A549 (cell line): ENCODE data around the gene PIAS3. TPM values are rescaled to one million over a fixed set of nuclear protein-coding genes. Genes with fewer than 3 reads are reported as not detected.

Experiments
- ATAC-seq, 2 experiments: fragments of 200-7000 bp in 1 of 2; fragments of >200 bp in 1 of 2; cut with Nextera tagmentation in 1 of 2; cut with Tn5 transposase in 1 of 2; 3 replicates each; pipeline versions ENCODE4 v1.8.0 to v1.9.1; 2018 to 2020; ENCODE audit warnings: mild to moderate bottlenecking in 1 of 2, moderate library complexity in 1 of 2
- CTCF ChIA-PET: fragments of 300-600 bp; sonication (Branson Sonifier 250); formaldehyde crosslinking; extraction: SDS; loops from one replicate; lab custom pipeline; 2021; ENCODE audit warnings: antibody characterized with exemption, inconsistent platforms; lab: Yijun Ruan, JAX
- POLR2A ChIA-PET: fragments of 350-600 bp; formaldehyde crosslinking; extraction: SDS; loops from one replicate; lab custom pipeline; 2021; ENCODE audit warnings: antibody characterized with exemption, inconsistent platforms; lab: Yijun Ruan, JAX
- DNase-seq, 2 experiments: peaks; one replicate each; pipeline versions ENCODE4 v3.0.0 to v3.0.0-alpha.2; 2011 to 2016; ENCODE audit warnings: low read depth in 1 of 2, low spot score in 1 of 2
- FAIRE-seq: peaks from 2 replicates; lab custom pipeline; 2011; peaks lifted over from hg19 to GRCh38; lab: Jason Lieb, UNC
- H3K27ac ChIP-seq, 2 experiments: fragments of >200 bp; sonication (Bioruptor Twin); formaldehyde crosslinking; 3 replicates each; pipeline ENCODE4 v1.5.1; 2016 to 2017
- H3K4me1 ChIP-seq: fragments of >200 bp; sonication (Bioruptor Twin); formaldehyde crosslinking; 3 replicates; pipeline ENCODE4 v1.6.1; 2016
- H3K4me2 ChIP-seq: fragments of >200 bp; sonication (Bioruptor Twin); formaldehyde crosslinking; 3 replicates; pipeline ENCODE4 v1.6.1; 2016
- H3K4me3 ChIP-seq: fragments of >200 bp; sonication (Bioruptor Twin); formaldehyde crosslinking; 3 replicates; pipeline ENCODE4 v1.5.1; 2016
- H3K9me3 ChIP-seq: fragments of >200 bp; sonication (Bioruptor Twin); formaldehyde crosslinking; 3 replicates; pipeline ENCODE4 v1.6.1; 2016
- BCL3 ChIP-seq: fragments of >200 bp; sonication (Bioruptor Twin); formaldehyde crosslinking; IDR thresholded peaks from 3 replicates; pipeline ENCODE4 v1.6.1; 2016
- CHD4 ChIP-seq: fragments of 200-600 bp; sonication (generic); IDR thresholded peaks from 2 replicates; pipeline ENCODE4 v1.6.1; 2016; ENCODE audit warnings: antibody characterized with exemption, mild to moderate bottlenecking, borderline replicate concordance
- E2F6 ChIP-seq: IDR thresholded peaks from 2 replicates; pipeline ENCODE4 v1.6.1; 2012; ENCODE audit warnings: low read depth, borderline replicate concordance
- EHF ChIP-seq: fragments of 250-450 bp; sonication (Bioruptor Pico); IDR thresholded peaks from 2 replicates; pipeline ENCODE4 v1.5.0; 2020; ENCODE audit warnings: mild to moderate bottlenecking
- ELK1 ChIP-seq: fragments of 150-350 bp; IDR thresholded peaks from 2 replicates; pipeline ENCODE4 v1.6.1; 2014; ENCODE audit warnings: low read depth, mild to moderate bottlenecking, low read length
- EP300 ChIP-seq, 2 experiments: fragments of >200 bp; sonication (Bioruptor Twin); formaldehyde crosslinking; IDR thresholded peaks; 2 replicates in 1 of 2; 3 replicates in 1 of 2; pipeline ENCODE4 v1.6.1; 2016 to 2017
- FOXS1 ChIP-seq: fragments of 250-450 bp; sonication (Bioruptor Pico); IDR thresholded peaks from 2 replicates; pipeline ENCODE4 v1.5.0; 2020; ENCODE audit warnings: mild to moderate bottlenecking, moderate library complexity
- GATA3 ChIP-seq: IDR thresholded peaks from 2 replicates; pipeline ENCODE4 v1.6.1; 2012; ENCODE audit warnings: borderline replicate concordance
- HOXA7 ChIP-seq: fragments of 250-450 bp; sonication (Bioruptor Pico); IDR thresholded peaks from 2 replicates; pipeline ENCODE4 v1.5.0; 2020; ENCODE audit warnings: mild to moderate bottlenecking, moderate library complexity
- NPAS2 ChIP-seq: fragments of 250-450 bp; sonication (Bioruptor Pico); IDR thresholded peaks from 2 replicates; pipeline ENCODE4 v1.8.0; 2022; ENCODE audit warnings: mild to moderate bottlenecking, moderate library complexity, borderline replicate concordance
- PBX3 ChIP-seq: IDR thresholded peaks from 2 replicates; pipeline ENCODE4 v1.6.1; 2012
- RAD21 ChIP-seq, 2 experiments: fragments of >200 bp in 1 of 2; sonication (Bioruptor Twin) in 1 of 2; formaldehyde crosslinking in 1 of 2; IDR thresholded peaks in 1 of 2; conservative IDR thresholded peaks in 1 of 2; 2 replicates in 1 of 2; 3 replicates in 1 of 2; pipeline ENCODE4 v1.6.1; 2012 to 2018; ENCODE audit warnings: inconsistent platforms in 1 of 2
- RCOR1 ChIP-seq: fragments of 150-350 bp; IDR thresholded peaks from 2 replicates; pipeline ENCODE4 v1.6.1; 2014; ENCODE audit warnings: antibody characterized with exemption, low read length, low read depth
- REST ChIP-seq: fragments of 200-600 bp; sonication (generic); IDR thresholded peaks from 2 replicates; pipeline ENCODE4 v1.6.1; 2016; ENCODE audit warnings: antibody characterized with exemption, mild to moderate bottlenecking, moderate library complexity
- TFCP2L1 ChIP-seq: fragments of 250-450 bp; sonication (Bioruptor Pico); IDR thresholded peaks from 2 replicates; pipeline ENCODE4 v1.5.0; 2021; ENCODE audit warnings: mild to moderate bottlenecking
- TP53 ChIP-seq: fragments of 250-450 bp; sonication (Bioruptor Pico); IDR thresholded peaks from 2 replicates; pipeline ENCODE4 v1.5.0; 2021; ENCODE audit warnings: mild to moderate bottlenecking, moderate library complexity
- USF2 ChIP-seq: fragments of 450-650 bp; IDR thresholded peaks from 2 replicates; pipeline ENCODE4 v1.6.1; 2014; ENCODE audit warnings: antibody characterized with exemption
- ZC3H11A ChIP-seq: fragments of 450-650 bp; IDR thresholded peaks from 2 replicates; pipeline ENCODE4 v1.6.1; 2014; ENCODE audit warnings: antibody characterized with exemption, mild to moderate bottlenecking
- ZNF302 ChIP-seq: fragments of 250-450 bp; sonication (Bioruptor Pico); IDR thresholded peaks from 2 replicates; pipeline ENCODE4 v1.9.0; 2021; ENCODE audit warnings: inconsistent platforms, mild to moderate bottlenecking, moderate library complexity
- WGBS: methylation state at CpG from one replicate; pipeline ENCODE4 v1.1.6; 2017; ENCODE audit errors: missing lambda C conversion rate; 5-methylcytosine and 5-hydroxymethylcytosine counted together
- polyA plus RNA-seq, 4 experiments: library from polyadenylated mRNA; depleted of rRNA in 3 of 4; stranded (reverse); fragments of >200 nt; fragmentation: RNase III in 1 of 4; extraction: RNeasy Plus Mini Kit Qiagen cat#74134 plus additional on column Dnase treatment in 1 of 4; gene quantifications; 2 replicates in 3 of 4; 3 replicates in 1 of 4; pipeline ENCODE4 v1.2.3, GENCODE V29; 2011 to 2017

PIAS3 gene
- polyA plus RNA-seq, 2 of the 4 experiments (the other 2 are of a cell fraction), result 15.5 to 22.7 TPM

- no peak for DNase-seq
- no peak for FAIRE-seq
- H3K4me3 ChIP-seq, result peak overlapping the region; percentile 60
- H3K27ac ChIP-seq, result peak overlapping the region in 1 of 2 experiments; percentile 26; a peak in 2 of 6 replicates
- POLR2A ChIA-PET, result interaction anchor here (1.2 kb wide), 1 partner anchor 40 kb away, joined by 8 read pairs; the partner anchor contains the start of gene NUDT17
- H3K9me3 ChIP-seq, result no peaks in the 10 kb centered on the region
- TF ChIP-seq E2F6 (no peak), GATA3 (no peak), HOXA7 (no peak), TFCP2L1 (CRISPR knock-in tag) (no peak), NPAS2 (no peak), EP300 (IDR thresholded peaks at IDR 0.05) (no peak), TP53 (CRISPR knock-in tag) (no peak), PBX3 (no peak), CHD4 (no peak), USF2 (no peak), RCOR1 (no peak), REST (no peak), RAD21 (conservative IDR thresholded peaks at IDR 0.05 in 1 of 2, IDR thresholded peaks at IDR 0.05 in 1 of 2) (no peak), ZNF302 (CRISPR knock-in tag) (no peak), FOXS1 (CRISPR knock-in tag) (no peak)
- TF ChIP-seq, all 56 proteins: peak for 0
- CTCF ChIA-PET, result interaction anchor here (0.6 to 11.2 kb wide), 5 partner anchors 23 to 82 kb away, joined by 4 to 429 read pairs (median 4); partner anchors contain the start of genes ITGA10 and NUDT17
- Histone ChIP-seq H3K4me2 (peak overlapping the region; percentile 99), H3K4me1 (peaks cover 28% of the 10 kb centered on the region)
- 0 out of 6 replicates have a peak, but pooled peaks have one; percentile 2 for ATAC-seq
- 56% methylated on average over 11 of the region's 11 CpGs for WGBS
Measured at GRCh38 chr1:145886390-145886789, 27.5 kb upstream of the PIAS3 start.

- ChIA-PET CTCF (interaction anchor here (0.6 to 8.7 kb wide), 8 partner anchors 10 to 91 kb away, joined by 3 to 53 read pairs (median 4); partner anchors contain the start of genes ITGA10 and NUDT17), POLR2A (interaction anchor here (1.0 to 1.2 kb wide), 2 partner anchors 27 to 40 kb away, joined by 7 to 8 read pairs; partner anchors contain the start of genes NUDT17 and PIAS3)
- peak; percentile 98 to 100 for ATAC-seq
- Histone ChIP-seq H3K4me1 (peaks cover 22% of the 10 kb centered on the region), H3K4me3 (peak within 1 kb of the TSS; percentile 60), H3K4me2 (peak within 1 kb of the TSS; percentile 99), H3K27ac (peak within 1 kb of the TSS in 1 of 2 experiments; percentile 26; a peak in 2 of 6 replicates), H3K9me3 (no peaks in the 10 kb centered on the region)
- DNase-seq, result peak; percentile 58 to 98
- FAIRE-seq, result no peak
- WGBS, result 2% methylated on average over 13 of the region's 36 CpGs
- no peak for TF ChIP-seq PBX3
- TF ChIP-seq NPAS2, result no peak
- no peak for TF ChIP-seq BCL3
- no peak for TF ChIP-seq ZC3H11A
- no peak for TF ChIP-seq GATA3
- no peak for TF ChIP-seq REST
- TF ChIP-seq EHF (CRISPR knock-in tag), result no peak
- no peak for TF ChIP-seq ELK1
Measured at GRCh38 chr1:145885738-145886287, 26.9 kb upstream of the PIAS3 start, which contains the start of gene ANKRD35. Gene ANKRD35, minus strand, starts transcription at chr1:145885866. Its CDS starts 108 bp downstream, at chr1:145885758.
